Stimulated activated CD4-positive, alpha-beta T cell treated with anti-CD3 and anti-CD28 coated beads, Interleukin-1b, Interleukin-23, amount 100 ng/mL, for 48 hours (primary cell): ENCODE results near the gene HSF2BP.
"Not testable (repeated sequence)": the region's sequence is repeated elsewhere in the genome, so short reads cannot be mapped to it uniquely, and the experiment has no call there.

Experiments used
- DNase-seq: peaks from one replicate; pipeline ENCODE4 v3.0.0-alpha.2; 2020

Gene HSF2BP

DNA sequence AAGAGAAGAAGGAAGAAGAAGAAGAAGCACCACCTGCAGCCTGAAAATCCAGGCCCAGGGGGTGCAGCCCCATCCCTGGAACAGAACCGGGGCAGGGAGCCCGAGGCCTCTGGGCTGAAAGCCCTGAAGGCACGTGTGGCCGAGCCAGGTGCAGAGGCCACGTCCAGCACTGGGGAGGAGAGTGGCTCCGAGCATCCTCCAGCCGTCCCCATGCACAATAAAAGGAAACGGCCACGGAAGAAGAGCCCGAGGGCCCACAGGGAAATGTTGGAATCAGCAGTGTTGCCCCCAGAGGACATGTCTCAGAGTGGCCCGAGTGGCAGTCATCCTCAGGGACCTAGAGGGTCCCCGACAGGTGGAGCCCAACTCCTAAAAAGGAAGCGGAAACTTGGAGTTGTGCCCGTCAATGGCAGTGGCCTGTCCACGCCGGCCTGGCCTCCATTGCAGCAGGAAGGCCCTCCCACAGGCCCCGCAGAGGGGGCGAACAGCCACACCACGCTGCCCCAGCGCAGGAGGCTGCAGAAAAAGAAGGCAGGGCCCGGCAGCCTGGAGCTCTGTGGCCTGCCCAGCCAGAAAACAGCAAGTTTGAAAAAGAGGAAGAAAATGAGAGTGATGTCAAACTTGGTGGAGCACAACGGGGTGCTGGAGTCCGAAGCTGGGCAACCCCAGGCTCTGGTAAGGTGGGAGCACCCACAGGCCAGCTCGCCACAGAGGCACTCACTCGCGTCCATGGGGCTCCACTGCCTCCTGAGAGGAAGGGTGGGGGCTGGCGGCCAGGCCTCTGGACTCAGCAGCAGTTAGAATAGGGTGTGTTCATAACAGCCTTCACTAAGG, 28.5 kb upstream of the HSF2BP start:
- no peak for DNase-seq

GRCh38 chr21:43686811-43687565, 27.7 kb upstream of the HSF2BP start:
- no peak for DNase-seq

DNA sequence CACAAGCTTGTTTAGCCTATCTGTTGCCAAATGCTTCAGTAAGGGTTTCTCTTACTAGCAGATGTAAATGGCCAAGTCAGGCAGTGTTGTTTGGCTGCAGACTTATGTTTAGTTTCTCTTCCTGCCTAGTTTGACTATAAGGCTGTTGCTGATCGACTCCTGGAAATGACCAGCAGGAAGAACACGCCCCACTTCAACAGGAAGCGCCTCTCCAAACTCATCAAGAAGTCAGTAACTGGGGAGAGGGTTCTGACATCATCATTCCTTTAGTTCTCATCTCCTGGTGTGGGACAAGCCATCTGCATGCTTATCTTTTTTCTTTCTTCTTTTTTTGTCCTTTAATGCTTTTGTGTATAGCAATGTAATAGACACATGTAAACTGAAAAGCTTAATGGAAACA, 25.1 kb upstream of the HSF2BP start:
- no peak for DNase-seq

DNA sequence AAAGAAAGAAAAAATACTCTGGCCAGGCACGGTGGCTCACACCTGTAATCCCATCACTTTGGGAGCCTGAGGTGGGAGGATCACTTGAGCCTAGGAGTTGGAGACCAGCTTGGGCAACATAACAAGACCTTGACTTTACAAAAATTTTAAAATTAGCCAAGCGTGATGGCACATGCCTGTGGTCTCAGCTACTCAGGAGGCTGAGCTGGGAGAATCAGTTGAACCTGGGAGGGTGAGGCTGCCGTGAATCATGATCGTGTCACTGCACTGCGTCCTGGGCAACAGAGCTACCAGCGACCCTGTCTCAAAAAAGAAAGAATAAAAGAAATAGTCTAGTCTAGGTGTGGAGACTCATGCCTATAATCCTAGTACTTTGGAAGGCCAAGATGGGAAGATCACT, 22.4 kb upstream of the HSF2BP start:
- no peak for DNase-seq

GRCh38 chr21:43680421-43680820, 21.1 kb upstream of the HSF2BP start:
- DNase-seq = not testable (repeated sequence)

GRCh38 chr21:43679951-43680350, 20.7 kb upstream of the HSF2BP start:
- DNase-seq = no peak

DNA sequence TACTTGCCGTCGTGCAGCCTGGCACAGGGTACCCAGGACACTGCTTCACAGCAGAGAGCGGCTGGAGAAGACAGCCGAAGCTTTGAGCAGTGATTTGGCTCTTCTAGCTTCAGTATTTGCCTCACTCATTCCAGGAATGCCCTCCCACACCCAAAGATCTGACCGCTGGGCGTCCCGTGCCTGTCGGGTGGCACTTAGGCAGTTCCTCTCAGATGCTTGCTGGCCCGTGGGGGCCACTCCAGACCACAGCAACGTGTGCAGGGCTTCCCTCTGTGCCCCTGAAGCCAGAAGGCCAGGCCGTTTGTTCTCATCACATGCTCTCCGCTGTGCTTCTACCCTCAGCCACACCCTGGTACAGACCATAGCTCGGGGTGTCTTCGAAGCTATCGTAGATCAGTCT, 17.1 kb upstream of the HSF2BP start:
- no peak for DNase-seq

GRCh38 chr21:43675871-43676270, 16.6 kb upstream of the HSF2BP start:
- no peak for DNase-seq

DNA sequence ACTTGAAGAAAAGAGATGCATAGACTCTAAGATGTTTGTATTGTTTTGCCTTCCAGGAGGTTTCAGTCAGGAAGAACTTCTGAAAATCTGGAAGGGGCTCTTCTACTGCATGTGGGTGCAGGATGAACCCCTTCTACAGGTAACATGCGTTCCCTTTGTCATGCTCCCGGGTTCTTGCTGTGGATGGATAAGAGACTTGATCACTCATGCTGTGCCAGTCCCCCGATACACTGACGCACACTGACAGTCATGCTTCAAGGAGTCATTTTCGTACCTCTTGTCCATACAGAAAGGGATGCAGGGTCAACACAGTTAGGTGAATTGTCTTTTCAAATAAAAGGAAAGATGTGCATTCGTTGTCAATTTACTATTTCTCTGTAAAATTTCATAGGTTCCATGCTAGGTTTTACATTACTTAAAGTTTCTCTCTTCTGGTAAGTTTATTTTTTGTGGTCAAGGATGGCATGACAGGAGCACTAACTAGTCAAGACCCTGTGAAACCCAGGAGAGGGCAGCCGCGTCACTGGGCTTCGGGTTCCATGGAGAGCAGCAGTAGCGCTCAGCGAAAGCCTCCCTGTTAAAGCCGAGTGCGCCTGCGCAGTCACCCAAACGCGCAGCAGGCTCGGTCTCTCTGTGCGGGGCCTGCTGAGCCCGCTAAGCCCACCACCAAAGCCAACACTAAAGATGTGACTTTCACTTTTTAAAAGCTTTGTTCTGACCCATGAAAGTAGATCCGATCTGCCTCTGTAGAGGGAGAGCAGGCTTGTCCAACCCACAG, 10.7 kb upstream of the HSF2BP start:
- DNase-seq = no peak

GRCh38 chr21:43667191-43667904, 8.1 kb upstream of the HSF2BP start:
- peak; percentile 13 for DNase-seq

- no peak for DNase-seq
Measured at GRCh38 chr21:43665879-43666278, 6.6 kb upstream of the HSF2BP start.

DNA sequence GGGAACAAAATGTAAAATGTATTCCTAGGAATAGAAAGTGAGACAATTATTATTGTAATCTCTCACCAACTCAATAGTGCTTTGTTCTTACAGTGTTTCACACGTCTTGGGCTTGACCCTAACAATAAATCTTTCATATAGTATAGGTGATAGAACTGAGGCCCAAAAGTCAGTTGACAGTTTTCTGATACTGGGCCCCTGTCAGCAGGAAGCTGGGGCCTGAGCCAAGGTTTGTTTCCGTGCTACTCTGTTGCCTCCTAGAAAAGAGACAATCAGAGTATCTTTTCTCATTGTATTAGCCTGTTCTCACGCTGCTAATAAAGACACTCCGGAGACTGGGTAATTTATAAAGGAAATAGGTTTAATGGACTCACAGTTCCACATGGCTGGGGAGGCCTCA, 5.1 kb upstream of the HSF2BP start:
- no peak for DNase-seq

- DNase-seq = no peak
Measured at GRCh38 chr21:43663033-43663432, 3.7 kb upstream of the HSF2BP start.

- no peak for DNase-seq
Measured at GRCh38 chr21:43662286-43662685, 3.0 kb upstream of the HSF2BP start.

- no peak for DNase-seq
Measured at GRCh38 chr21:43658769-43659135, 536 bp downstream of the HSF2BP start.

DNA sequence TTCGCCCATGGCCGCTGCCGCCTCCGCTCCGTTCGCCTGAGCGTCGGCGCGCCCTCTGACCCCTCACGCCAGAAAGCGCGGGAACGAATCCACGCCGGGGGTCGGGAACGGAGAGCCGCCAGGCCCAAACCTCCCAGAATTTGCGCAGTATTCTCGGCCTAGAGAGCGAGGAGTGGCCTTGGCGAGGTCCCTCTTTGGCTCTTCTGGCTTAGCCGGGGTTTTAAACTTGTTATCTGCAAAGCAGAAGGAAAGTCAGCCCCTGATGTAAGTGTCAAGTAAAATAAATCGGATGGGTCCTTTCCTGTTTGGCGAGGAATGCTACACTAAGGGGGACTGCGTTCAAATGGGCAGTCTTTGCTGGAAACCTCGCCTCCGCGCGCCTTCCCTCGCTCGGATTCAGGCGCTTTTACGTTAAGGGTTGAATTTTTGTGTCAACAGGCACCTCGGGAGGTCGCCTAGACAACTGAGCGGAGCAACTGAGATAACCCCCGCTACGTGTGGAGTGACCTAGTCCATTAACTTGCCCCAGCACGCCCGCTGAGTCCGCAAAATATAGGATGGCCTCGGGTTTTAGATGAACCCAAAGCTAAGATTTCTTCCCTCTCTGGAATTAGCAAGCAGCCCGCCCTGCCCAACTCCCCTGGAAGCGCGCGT, 1.1 kb downstream of the HSF2BP start:
- no peak for DNase-seq

GRCh38 chr21:43657355-43658087, 1.8 kb downstream of the HSF2BP start:
- no peak for DNase-seq

GRCh38 chr21:43654806-43655489, 4.3 kb downstream of the HSF2BP start:
- no peak for DNase-seq

DNA sequence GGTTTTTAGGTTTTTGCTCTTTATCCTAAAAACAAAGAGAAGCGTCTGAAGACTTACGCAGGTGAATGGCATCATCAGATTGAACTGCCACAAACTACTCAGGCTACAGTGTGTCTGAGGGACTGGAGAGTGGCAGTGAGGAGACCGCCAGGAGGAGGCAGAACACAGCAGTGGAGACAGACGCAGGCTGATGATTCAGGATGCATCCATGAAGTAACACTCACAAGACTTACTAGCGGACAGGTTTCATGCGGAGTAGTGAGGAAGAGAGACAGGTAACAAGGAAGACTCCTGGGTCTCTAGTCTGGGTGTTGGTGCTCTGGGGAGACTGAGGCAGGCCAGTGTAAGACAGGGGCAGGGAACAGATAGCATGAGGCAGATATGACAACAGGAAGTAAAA, 5.7 kb downstream of the HSF2BP start:
- DNase-seq = no peak

GRCh38 chr21:43652616-43653015, 6.7 kb downstream of the HSF2BP start:
- DNase-seq = no peak

DNA sequence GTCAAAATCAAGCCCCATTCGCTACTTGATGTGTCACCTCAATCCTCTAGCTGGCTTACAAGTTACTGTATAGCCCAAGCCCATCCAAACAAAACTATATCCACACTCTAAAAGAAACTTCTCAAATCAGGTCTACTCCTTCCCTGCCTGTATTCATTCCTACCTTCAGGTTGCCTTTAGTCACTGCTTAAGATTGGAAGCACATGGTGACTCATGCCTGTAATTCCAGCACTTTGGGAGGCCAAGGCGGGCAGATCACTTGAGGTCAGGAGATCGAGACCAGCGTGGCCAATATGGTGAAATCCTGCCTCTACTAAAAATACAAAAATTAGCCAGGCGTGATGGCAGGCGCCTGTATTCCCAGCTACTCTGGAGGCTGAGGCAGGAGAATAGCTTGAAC, 7.4 kb downstream of the HSF2BP start:
- DNase-seq = not testable (repeated sequence)
